HEK293T (cell line): ENCODE results near the gene TIGD7.

Source experiments
- CTBP1 ChIP-seq: fragments of 450-650 bp; IDR thresholded peaks from 2 replicates; pipeline ENCODE4 v1.6.1; 2016; ENCODE audit warnings: borderline replicate concordance
- FOXM1 ChIP-seq: fragments of 450-650 bp; IDR thresholded peaks from 2 replicates; pipeline ENCODE4 v1.6.1; 2017; ENCODE audit warnings: mild to moderate bottlenecking, borderline replicate concordance
- L3MBTL2 ChIP-seq: fragments of 450-650 bp; conservative IDR thresholded peaks from 2 replicates; pipeline ENCODE4 v1.6.1; 2016; ENCODE audit warnings: mild to moderate bottlenecking
- LEF1 ChIP-seq: fragments of 450-650 bp; IDR thresholded peaks from 2 replicates; pipeline ENCODE4 v1.6.1; 2017; ENCODE audit warnings: mild to moderate bottlenecking, borderline replicate concordance
- SUZ12 ChIP-seq: fragments of 450-650 bp; IDR thresholded peaks from 2 replicates; pipeline ENCODE4 v1.6.1; 2016; ENCODE audit warnings: mild to moderate bottlenecking
- TARDBP ChIP-seq: fragments of 450-650 bp; IDR thresholded peaks from 2 replicates; pipeline ENCODE4 v1.6.1; 2016

DNA sequence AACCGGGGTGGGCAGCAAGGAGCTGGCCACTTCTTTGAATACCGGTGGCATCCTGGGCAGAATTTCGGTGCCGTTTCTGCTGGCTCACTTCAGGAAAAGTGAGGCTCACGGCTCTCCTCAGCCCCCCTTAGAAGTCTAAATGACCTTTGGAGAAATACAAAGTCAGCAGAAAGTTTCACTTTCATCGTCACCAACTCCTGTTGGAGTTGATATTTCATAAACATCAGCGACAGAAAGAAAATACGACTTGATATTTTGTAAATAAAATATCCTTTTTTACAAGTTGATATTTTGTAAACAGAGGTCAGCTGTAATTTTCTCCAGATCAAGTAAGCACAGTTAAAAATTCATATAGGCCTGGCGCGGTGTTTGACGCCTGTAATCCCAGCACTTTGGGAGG, 848 bp upstream of the TIGD7 start:
- TF ChIP-seq FOXM1 (no peak), L3MBTL2 (no peak), CTBP1 (no peak), TARDBP (no peak), SUZ12 (no peak), LEF1 (no peak)
